ENCODE results near the gene IFNG. TPM values are rescaled to one million over a fixed set of nuclear protein-coding genes. Genes with fewer than 3 reads are reported as not detected.

Gene IFNG
- total and polyA plus RNA-seq, 10 of the 15 experiments (the other 5 are each of a cell fraction or from before 2014, with no cell fraction given): 0.10 to 1.4 (median 0.25) TPM; not detected in 2

DNA sequence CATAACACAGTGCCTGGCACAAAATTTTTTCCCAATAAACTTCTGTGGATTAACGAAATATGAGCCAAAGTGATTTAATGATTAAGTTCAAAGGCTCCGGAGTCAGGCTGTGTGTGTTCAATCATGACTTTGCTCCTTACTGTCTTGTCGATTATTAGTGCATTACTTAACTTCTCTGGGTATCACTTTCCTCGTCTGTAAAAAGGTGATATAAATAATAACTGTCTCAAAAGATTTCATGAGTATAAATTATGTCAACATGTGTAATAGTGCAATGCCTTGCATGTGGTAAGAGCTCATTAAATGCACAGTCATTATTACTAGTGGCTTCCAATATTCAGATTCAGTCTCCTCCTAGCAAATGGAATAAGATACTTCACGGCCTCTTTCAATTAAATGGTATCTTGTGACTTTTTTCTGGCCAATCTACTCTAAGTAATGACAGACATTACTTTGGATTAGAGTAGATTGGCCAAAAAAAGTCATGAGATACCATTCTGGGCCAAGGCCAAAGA, 6.8 kb upstream of the IFNG start:
- Histone ChIP-seq H3K79me2 (ENCODE audit: control insufficient read depth, insufficient read depth, low read length) (no peaks in the 10 kb centered on the region), H3K27ac (ENCODE audit: control insufficient read depth, insufficient read depth) (no peak overlapping the region), H4K20me1 (ENCODE audit: control insufficient read depth, insufficient read depth) (no peaks in the 10 kb centered on the region), H3K4me3 (no peak overlapping the region), H3K9me3 (replicated peaks; ENCODE audit: control insufficient read depth, insufficient read depth, low read length) (no peaks in the 10 kb centered on the region), H3K36me3 (ENCODE audit: control insufficient read depth in 2 of 2, insufficient read depth in 2 of 2, low read length in 1 of 2) (no peaks in the 10 kb centered on the region), H3K4me2 (ENCODE audit: control insufficient read depth, insufficient read depth) (no peak overlapping the region), H3K4me1 (ENCODE audit: control insufficient read depth, insufficient read depth, low read length) (peaks cover 16% of the 10 kb centered on the region), H3K9ac (ENCODE audit: control insufficient read depth, insufficient read depth, low read length) (no peak overlapping the region), H2AFZ (ENCODE audit: control insufficient read depth, low read depth, low read length) (no peak overlapping the region), H3K27me3 (replicated peaks in 1 of 2; ENCODE audit: control insufficient read depth in 2 of 2, insufficient read depth in 2 of 2, low read length in 1 of 2) (peaks cover 0 to 6% of the 10 kb centered on the region in 2 experiments; a peak in 1 of 4 replicates)
- ATAC-seq: no peak
- FAIRE-seq: no peak
- in situ Hi-C loops (cut with MboI): no loop called here
- BruUV-seq (replicated peaks): no TSS peak
- RAD21 ChIA-PET (ENCODE audit: unreplicated experiment): no interaction called here
- DNase-seq (ENCODE audit: low read depth, low spot score): no peak
- CTCF ChIA-PET: interaction anchor here (0.7 to 1.1 kb wide), 2 partner anchors 8 to 151 kb away, joined by 3 read pairs; no protein-coding TSS in a partner anchor
- POLR2A ChIA-PET: no interaction called here
- SMC1A ChIA-PET (ENCODE audit: uncharacterized antibody, unreplicated experiment): interaction anchor here (0.7 to 1.3 kb wide), 2 partner anchors 10 to 796 kb away, joined by 3 read pairs; no protein-coding TSS in a partner anchor
- TF ChIP-seq RB1 (IDR thresholded peaks at IDR 0.05; ENCODE audit: borderline replicate concordance) (no peak), RBBP5 (conservative IDR thresholded peaks at IDR 0.05) (no peak), PAX5 (IDR thresholded peaks at IDR 0.05; ENCODE audit: borderline replicate concordance, low read depth, low read length) (no peak), RAD51 (IDR thresholded peaks at IDR 0.05) (no peak), E2F4 (IDR thresholded peaks at IDR 0.05; ENCODE audit: low read depth, low read length) (no peak), SMAD5 (IDR thresholded peaks at IDR 0.05; ENCODE audit: low read depth) (no peak), IRF5 (IDR thresholded peaks at IDR 0.05; ENCODE audit: borderline replicate concordance) (no peak), POLR2A (IDR thresholded peaks at IDR 0.05; ENCODE audit: low read depth, low read length) (no peak), MYC (IDR thresholded peaks at IDR 0.05; ENCODE audit: insufficient read depth, insufficient read length, insufficient replicate concordance, low read length, severe bottlenecking) (no peak), ZNF622 (IDR thresholded peaks at IDR 0.05) (no peak), ZBED1 (IDR thresholded peaks at IDR 0.05; ENCODE audit: borderline replicate concordance) (no peak)
- intact Hi-C loops (cut with micrococcal nuclease; ENCODE audit: unreplicated experiment): no loop called here
- WGBS (ENCODE audit: insufficient coverage, insufficient replicate concordance, low lambda C conversion rate, missing lambda C conversion rate): 53% methylated on average over 5 of the region's 5 CpGs
